T-helper 9 cell (primary cell): ENCODE results near the gene TBC1D21.
A peak's percentile ranks its signal among the peaks of the same experiment; 100 is the strongest.

Experiments
- DNase-seq: peaks from one replicate; pipeline ENCODE4 v3.0.0-alpha.2; 2020

TBC1D21 gene

GRCh38 chr15:73889762-73890124 is 16.4 kb downstream of the TBC1D21 start:
- DNase-seq: no peak

GRCh38 chr15:73891328-73892315 is 18.3 kb downstream of the TBC1D21 start:
- DNase-seq: no peak

- no peak for DNase-seq
These were observed 19.3 kb downstream of the TBC1D21 start for GRCh38 chr15:73892446-73893226.

GRCh38 chr15:73894133-73894814 is 20.9 kb downstream of the TBC1D21 start:
- DNase-seq: no peak

GRCh38 chr15:73897441-73898261 is 24.3 kb downstream of the TBC1D21 start:
- DNase-seq: peak; percentile 55

- no peak for DNase-seq
These were observed 26.1 kb downstream of the TBC1D21 start for GRCh38 chr15:73899197-73900094.

- DNase-seq: no peak
These were observed 26.8 kb downstream of the TBC1D21 start for GRCh38 chr15:73900095-73900712.

- no peak for DNase-seq
These were observed 27.9 kb downstream of the TBC1D21 start for GRCh38 chr15:73901126-73901810.

GRCh38 chr15:73902121-73903020 is 29.0 kb downstream of the TBC1D21 start:
- DNase-seq: no peak

GRCh38 chr15:73904026-73904815 is 30.9 kb downstream of the TBC1D21 start:
- no peak for DNase-seq

GRCh38 chr15:73905225-73905827 is 32.0 kb downstream of the TBC1D21 start:
- no peak for DNase-seq

GRCh38 chr15:73906346-73907034 is 33.1 kb downstream of the TBC1D21 start:
- DNase-seq: no peak

- no peak for DNase-seq
These were observed 33.7 kb downstream of the TBC1D21 start for GRCh38 chr15:73907035-73907408.

GRCh38 chr15:73908030-73908821 is 34.9 kb downstream of the TBC1D21 start:
- peak; percentile 72 for DNase-seq

- DNase-seq: no peak
These were observed 35.4 kb downstream of the TBC1D21 start for GRCh38 chr15:73908822-73909122.

GRCh38 chr15:73909651-73910050 is 36.3 kb downstream of the TBC1D21 start:
- DNase-seq: no peak
